Measurements from ENCODE around the gene CTNNBL1.

GRCh38 chr20:37803438-37804307, 109.8 kb downstream of the CTNNBL1 start:
- TF ChIP-seq CTCF (conservative IDR thresholded peaks at IDR 0.05; ENCODE audit: low read depth, low read length) (no peak), CHD1 (IDR thresholded peaks at IDR 0.05; ENCODE audit: low read depth, low read length) (no peak), BHLHE40 (IDR thresholded peaks at IDR 0.05; ENCODE audit: low read depth, low read length) (no peak), ELK1 (IDR thresholded peaks at IDR 0.05; ENCODE audit: borderline replicate concordance, low read depth, low read length) (no peak), RAD21 (IDR thresholded peaks at IDR 0.05; ENCODE audit: low read length) (no peak), FOS (IDR thresholded peaks at IDR 0.05; ENCODE audit: low read depth, low read length) (no peak), RFX5 (IDR thresholded peaks at IDR 0.05; ENCODE audit: low read depth, low read length) (no peak), NFE2L2 (IDR thresholded peaks at IDR 0.05; ENCODE audit: low read depth, low read length) (no peak), POLR2A (IDR thresholded peaks at IDR 0.05; ENCODE audit: low read depth, low read length) (no peak), CEBPB (IDR thresholded peaks at IDR 0.05; ENCODE audit: low read depth, low read length) (no peak)
